ENCODE data around the gene CCER1.

GRCh38 chr12:90947869-90948268 lies 7.1 kb downstream of the CCER1 start:
- TF ChIP-seq CTCF (IDR thresholded peaks at IDR 0.05; ENCODE audit: low read depth, low read length) (no peak), EZH2phosphoT487 (IDR thresholded peaks at IDR 0.05; ENCODE audit: low read depth) (no peak)
